DND-41 (cell line): ENCODE measurements around the gene PGBD2.
"Not testable (repeated sequence)": the region's sequence is repeated elsewhere in the genome, so short reads cannot be mapped to it uniquely, and the experiment has no call there.

Experiments
- ATAC-seq: fragments of 200-7000 bp; cut with Tn5 transposase; 3 replicates; pipeline ENCODE4 v1.9.1; 2021; ENCODE audit warnings: low read depth; ENCODE audit not compliant: insufficient read depth
- DNase-seq: peaks from one replicate; pipeline ENCODE4 v3.0.0-alpha.2; 2020
- H2AFZ ChIP-seq: 2 replicates; pipeline ENCODE4 v1.6.0; 2012; ENCODE audit warnings: low read depth, low read length
- H3K27ac ChIP-seq: 2 replicates; pipeline ENCODE4 v1.5.1; 2012; ENCODE audit warnings: low read length, inconsistent platforms
- H3K27me3 ChIP-seq: fragments of 200-600 bp; sonication (generic); 2 replicates; pipeline ENCODE4 v1.6.0; 2012; ENCODE audit warnings: low read length, mild to moderate bottlenecking, inconsistent platforms; ENCODE audit not compliant: insufficient read depth, poor library complexity
- H3K36me3 ChIP-seq: 2 replicates; pipeline ENCODE4 v1.5.1; 2012; ENCODE audit warnings: low read length, inconsistent platforms; ENCODE audit not compliant: insufficient read depth
- H3K4me1 ChIP-seq: 2 replicates; pipeline ENCODE4 v1.5.1; 2012; ENCODE audit warnings: mild to moderate bottlenecking, low read length; ENCODE audit not compliant: insufficient read depth
- H3K4me2 ChIP-seq: 2 replicates; pipeline ENCODE4 v1.6.0; 2012; ENCODE audit warnings: mild to moderate bottlenecking, moderate library complexity, low read length, inconsistent platforms; ENCODE audit not compliant: insufficient read depth
- H3K4me3 ChIP-seq, 2 experiments: fragments of 200-600 bp in 1 of 2; shearing (Covaris generic) in 1 of 2; 2 replicates each; pipeline ENCODE4 v1.5.1; 2012 to 2016; ENCODE audit warnings: inconsistent platforms in 2 of 2, low read length in 2 of 2, mild to moderate bottlenecking in 2 of 2, low read depth in 1 of 2, moderate library complexity in 1 of 2
- H3K79me2 ChIP-seq: 2 replicates; pipeline ENCODE4 v1.6.0; 2012; ENCODE audit warnings: low read length, inconsistent platforms; ENCODE audit not compliant: insufficient read depth
- H3K9ac ChIP-seq: 2 replicates; pipeline ENCODE4 v1.6.0; 2012; ENCODE audit warnings: low read depth, mild to moderate bottlenecking, inconsistent platforms, low read length, moderate library complexity
- H3K9me3 ChIP-seq: 2 replicates; pipeline ENCODE4 v1.5.1; 2012; ENCODE audit warnings: low read length, moderate library complexity, mild to moderate bottlenecking, inconsistent platforms; ENCODE audit not compliant: insufficient read depth, severe bottlenecking
- H4K20me1 ChIP-seq: 2 replicates; pipeline ENCODE4 v1.6.0; 2012; ENCODE audit warnings: low read length; ENCODE audit not compliant: insufficient read depth
- EZH2 ChIP-seq: IDR thresholded peaks from 3 replicates; pipeline ENCODE4 v1.6.1; 2012; ENCODE audit warnings: borderline replicate concordance, low read depth, mild to moderate bottlenecking, moderate library complexity, low read length, inconsistent platforms; ENCODE audit not compliant: severe bottlenecking
- TF ChIP-seq, protein P1 (sequence below): IDR thresholded peaks from 2 replicates; pipeline ENCODE4 v1.5.1; 2012; ENCODE audit warnings: borderline replicate concordance, low read length, moderate library complexity, mild to moderate bottlenecking; ENCODE audit not compliant: poor library complexity, severe bottlenecking; ENCODE audit errors: extremely low read depth

Gene PGBD2

DNA sequence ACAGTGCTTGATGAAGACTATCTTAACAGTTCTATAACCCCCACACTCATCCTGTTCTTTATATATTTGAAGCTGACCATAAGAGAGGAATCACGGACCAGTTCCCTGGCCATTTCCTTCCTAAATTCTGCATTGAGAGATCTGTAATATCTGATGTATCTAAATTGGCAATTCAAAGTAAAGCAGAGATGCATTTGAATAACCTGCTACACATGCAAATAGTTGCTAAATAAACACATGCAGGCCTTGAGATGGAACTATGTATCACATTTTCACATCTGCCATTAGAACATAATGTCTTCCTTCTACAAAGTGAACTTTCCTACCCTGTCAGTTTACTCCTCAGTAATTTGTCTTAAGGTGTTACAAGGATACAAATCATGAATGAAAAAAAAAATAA, 20.4 kb upstream of the PGBD2 start:
- no peaks in the 10 kb centered on the region for H3K4me1 ChIP-seq

DNA sequence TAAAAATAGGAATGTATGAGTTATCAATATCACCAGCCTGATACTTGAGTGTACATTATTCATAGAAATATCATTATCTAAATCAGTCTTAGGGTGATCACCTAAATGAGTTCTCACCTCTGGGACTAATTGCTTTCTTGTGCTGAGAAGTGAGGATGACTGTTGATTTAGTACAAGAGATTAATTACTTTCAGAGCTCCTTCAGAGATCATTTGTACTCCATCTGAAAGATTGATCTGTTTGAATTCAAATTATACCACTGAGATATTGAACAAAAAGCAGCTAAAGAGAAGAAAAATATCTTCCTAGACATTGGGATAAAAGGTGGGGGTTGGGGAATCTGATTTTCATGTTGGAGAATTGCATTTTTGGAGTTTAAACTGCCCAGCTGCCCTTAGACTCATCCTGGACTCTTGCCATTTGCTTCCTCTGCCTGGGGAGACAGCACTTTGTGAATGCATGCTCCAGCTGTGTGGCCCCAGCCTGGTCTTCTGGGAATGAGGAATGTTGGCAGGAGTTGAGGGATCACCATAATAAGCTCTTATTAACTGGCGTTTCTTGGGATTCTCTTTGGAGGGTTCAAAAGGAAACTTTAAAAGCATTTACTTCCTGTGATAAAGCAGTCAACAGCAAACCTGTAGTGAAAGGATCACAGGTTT, 19.7 kb upstream of the PGBD2 start:
- no peak overlapping the region for H3K4me2 ChIP-seq
- no peaks in the 10 kb centered on the region for H4K20me1 ChIP-seq
- H3K9ac ChIP-seq, result no peak overlapping the region
- H3K4me1 ChIP-seq, result no peaks in the 10 kb centered on the region
- no peak overlapping the region for H3K27ac ChIP-seq
- H3K36me3 ChIP-seq, result no peaks in the 10 kb centered on the region
- 0 out of 2 replicates have a peak overlapping the region, but pooled peaks have one; percentile 17 for H2AFZ ChIP-seq
- no peak for TF ChIP-seq EZH2
- TF ChIP-seq, protein P1, sequence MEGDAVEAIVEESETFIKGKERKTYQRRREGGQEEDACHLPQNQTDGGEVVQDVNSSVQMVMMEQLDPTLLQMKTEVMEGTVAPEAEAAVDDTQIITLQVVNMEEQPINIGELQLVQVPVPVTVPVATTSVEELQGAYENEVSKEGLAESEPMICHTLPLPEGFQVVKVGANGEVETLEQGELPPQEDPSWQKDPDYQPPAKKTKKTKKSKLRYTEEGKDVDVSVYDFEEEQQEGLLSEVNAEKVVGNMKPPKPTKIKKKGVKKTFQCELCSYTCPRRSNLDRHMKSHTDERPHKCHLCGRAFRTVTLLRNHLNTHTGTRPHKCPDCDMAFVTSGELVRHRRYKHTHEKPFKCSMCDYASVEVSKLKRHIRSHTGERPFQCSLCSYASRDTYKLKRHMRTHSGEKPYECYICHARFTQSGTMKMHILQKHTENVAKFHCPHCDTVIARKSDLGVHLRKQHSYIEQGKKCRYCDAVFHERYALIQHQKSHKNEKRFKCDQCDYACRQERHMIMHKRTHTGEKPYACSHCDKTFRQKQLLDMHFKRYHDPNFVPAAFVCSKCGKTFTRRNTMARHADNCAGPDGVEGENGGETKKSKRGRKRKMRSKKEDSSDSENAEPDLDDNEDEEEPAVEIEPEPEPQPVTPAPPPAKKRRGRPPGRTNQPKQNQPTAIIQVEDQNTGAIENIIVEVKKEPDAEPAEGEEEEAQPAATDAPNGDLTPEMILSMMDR, result no peak
- H3K9me3 ChIP-seq, result no peaks in the 10 kb centered on the region
- no peaks in the 10 kb centered on the region for H3K27me3 ChIP-seq
- H3K79me2 ChIP-seq, result no peaks in the 10 kb centered on the region
- ATAC-seq (no peak), DNase-seq (no peak)
- no peak overlapping the region for H3K4me3 ChIP-seq

More for the DNA sequence above, 20.4 kb upstream of the PGBD2 start:
- Histone ChIP-seq H3K4me2 (no peak overlapping the region), H3K27ac (no peak overlapping the region), H3K4me3 (no peak overlapping the region), H3K9ac (no peak overlapping the region), H2AFZ (no peak overlapping the region), H3K27me3 (no peaks in the 10 kb centered on the region), H3K36me3 (no peaks in the 10 kb centered on the region), H3K79me2 (no peaks in the 10 kb centered on the region), H4K20me1 (no peaks in the 10 kb centered on the region), H3K9me3 (no peaks in the 10 kb centered on the region)
- TF ChIP-seq, protein P1, result no peak
- DNase-seq (no peak), ATAC-seq (no peak)

DNA sequence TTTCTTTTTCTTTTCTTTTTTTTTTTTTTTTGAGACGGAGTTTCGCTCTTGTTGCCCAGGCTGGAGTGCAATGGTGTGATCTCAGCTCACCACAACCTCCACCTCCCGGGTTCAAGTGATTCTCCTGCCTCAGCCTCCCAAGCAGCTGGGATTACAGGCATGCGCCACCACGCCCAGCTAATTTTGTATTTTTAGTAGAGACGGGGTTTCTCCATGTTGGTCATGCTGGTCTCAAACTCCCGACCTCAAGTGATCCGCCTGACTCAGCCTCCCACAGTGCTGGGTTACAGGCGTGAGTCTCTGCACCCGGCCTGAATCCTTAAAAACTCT, 16.2 kb upstream of the PGBD2 start:
- not testable (repeated sequence) for H3K9me3 ChIP-seq, H3K4me2 ChIP-seq, H3K36me3 ChIP-seq, H3K9ac ChIP-seq, DNase-seq, H2AFZ ChIP-seq, H3K79me2 ChIP-seq, H4K20me1 ChIP-seq, H3K4me3 ChIP-seq, H3K27ac ChIP-seq, H3K4me1 ChIP-seq, ATAC-seq, H3K27me3 ChIP-seq

DNA sequence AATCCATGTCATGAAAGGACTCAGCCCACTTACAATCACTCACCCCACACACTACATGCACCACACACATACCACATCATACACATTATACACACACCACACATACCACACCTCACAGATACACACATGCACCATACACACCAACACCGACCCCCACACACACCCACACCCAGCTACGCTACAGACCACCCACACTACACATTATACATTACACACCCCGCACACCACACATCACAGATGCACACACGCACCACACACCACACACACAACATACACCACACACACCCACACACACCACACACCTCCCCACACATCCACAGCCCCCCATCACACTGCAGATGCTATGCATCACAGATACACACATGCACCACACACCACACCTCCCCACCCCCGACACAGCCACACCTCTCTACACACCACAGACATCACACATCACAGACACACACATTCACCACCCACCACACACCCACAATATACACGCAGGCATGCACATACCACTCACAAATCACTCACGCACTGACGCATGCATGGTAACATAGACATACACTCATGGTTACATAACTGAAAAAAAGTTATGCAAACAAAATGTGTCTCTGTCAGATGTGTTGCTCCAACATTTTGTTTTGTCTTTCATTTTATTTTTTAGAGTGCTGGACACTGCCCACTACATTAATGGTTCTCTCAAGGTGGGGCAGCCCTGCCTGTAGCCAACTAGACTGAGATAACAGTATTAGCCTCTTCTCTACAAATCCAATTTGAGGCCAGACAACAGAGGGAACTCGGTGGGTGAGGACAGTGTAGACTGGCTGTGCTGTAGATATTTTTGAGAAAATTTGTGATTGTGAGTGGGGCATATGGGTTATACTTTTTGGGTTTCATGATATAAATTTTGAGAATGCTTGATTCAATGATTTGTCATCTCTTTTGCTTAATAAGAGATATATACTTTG, 15.2 kb upstream of the PGBD2 start:
- H3K79me2 ChIP-seq, result no peaks in the 10 kb centered on the region
- no peak overlapping the region for H2AFZ ChIP-seq
- peaks cover 3% of the 10 kb centered on the region for H3K27me3 ChIP-seq
- no peak overlapping the region for H3K4me2 ChIP-seq
- no peak for TF ChIP-seq EZH2
- TF ChIP-seq, protein P1, result no peak
- H3K4me3 ChIP-seq, result no peak overlapping the region
- DNase-seq (no peak), ATAC-seq (peak; percentile 37; the same call in 1 of the 3 replicates)
- no peak overlapping the region for H3K27ac ChIP-seq
- no peak overlapping the region for H3K9ac ChIP-seq
- no peaks in the 10 kb centered on the region for H3K36me3 ChIP-seq
- no peaks in the 10 kb centered on the region for H3K4me1 ChIP-seq
- H4K20me1 ChIP-seq, result no peaks in the 10 kb centered on the region
- no peaks in the 10 kb centered on the region for H3K9me3 ChIP-seq
